ENCODE results near the gene ST7.

DNA sequence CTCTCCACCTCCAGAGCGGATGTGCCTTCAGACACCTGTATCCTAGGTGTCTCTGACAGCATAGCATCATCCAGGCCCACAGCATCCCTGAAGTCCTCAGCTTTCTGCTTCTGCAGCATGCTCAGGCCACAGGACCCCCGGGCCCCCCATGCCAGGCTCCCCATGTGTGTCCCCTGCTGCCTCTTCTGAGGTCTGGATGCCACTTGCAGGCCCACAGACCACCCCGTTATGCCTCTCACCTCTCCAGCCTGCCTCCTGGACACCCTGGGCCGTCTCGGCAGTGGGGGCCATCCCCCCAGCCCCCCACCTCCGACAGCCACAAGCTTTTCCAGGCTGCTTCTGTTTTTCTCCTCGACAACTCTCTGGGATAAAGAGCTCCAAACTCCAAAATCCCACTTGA, 285.2 kb downstream of the ST7 start:
- TF ChIP-seq, protein P1, sequence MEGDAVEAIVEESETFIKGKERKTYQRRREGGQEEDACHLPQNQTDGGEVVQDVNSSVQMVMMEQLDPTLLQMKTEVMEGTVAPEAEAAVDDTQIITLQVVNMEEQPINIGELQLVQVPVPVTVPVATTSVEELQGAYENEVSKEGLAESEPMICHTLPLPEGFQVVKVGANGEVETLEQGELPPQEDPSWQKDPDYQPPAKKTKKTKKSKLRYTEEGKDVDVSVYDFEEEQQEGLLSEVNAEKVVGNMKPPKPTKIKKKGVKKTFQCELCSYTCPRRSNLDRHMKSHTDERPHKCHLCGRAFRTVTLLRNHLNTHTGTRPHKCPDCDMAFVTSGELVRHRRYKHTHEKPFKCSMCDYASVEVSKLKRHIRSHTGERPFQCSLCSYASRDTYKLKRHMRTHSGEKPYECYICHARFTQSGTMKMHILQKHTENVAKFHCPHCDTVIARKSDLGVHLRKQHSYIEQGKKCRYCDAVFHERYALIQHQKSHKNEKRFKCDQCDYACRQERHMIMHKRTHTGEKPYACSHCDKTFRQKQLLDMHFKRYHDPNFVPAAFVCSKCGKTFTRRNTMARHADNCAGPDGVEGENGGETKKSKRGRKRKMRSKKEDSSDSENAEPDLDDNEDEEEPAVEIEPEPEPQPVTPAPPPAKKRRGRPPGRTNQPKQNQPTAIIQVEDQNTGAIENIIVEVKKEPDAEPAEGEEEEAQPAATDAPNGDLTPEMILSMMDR (conservative IDR thresholded peaks at IDR 0.05; ENCODE audit: low read length): no peak
- no peak for TF ChIP-seq EZH2phosphoT487 (IDR thresholded peaks at IDR 0.05; ENCODE audit: borderline replicate concordance, low read depth, low read length)

Measured in OCI-LY7 (cell line).